Smooth muscle cell of the brain vasculature (primary cell): ENCODE measurements around the gene MAPK1.
"Not testable (repeated sequence)": the region's sequence is repeated elsewhere in the genome, so short reads cannot be mapped to it uniquely, and the experiment has no call there.

Experiments
- DNase-seq: peaks from one replicate; pipeline ENCODE4 v3.0.0-alpha.2; 2012; ENCODE audit warnings: low read depth, low spot score

Gene MAPK1

GRCh38 chr22:21758091-21758864 is 109.2 kb downstream of the MAPK1 start:
- DNase-seq = no peak

GRCh38 chr22:21755851-21756284 is 111.6 kb downstream of the MAPK1 start:
- no peak for DNase-seq

- DNase-seq = no peak
These were observed 112.9 kb downstream of the MAPK1 start for GRCh38 chr22:21754523-21754922.

GRCh38 chr22:21753374-21754111 is 113.9 kb downstream of the MAPK1 start:
- no peak for DNase-seq

- DNase-seq = no peak
These were observed 115.2 kb downstream of the MAPK1 start for GRCh38 chr22:21752276-21752675.

GRCh38 chr22:21745948-21746347 is 121.5 kb downstream of the MAPK1 start:
- no peak for DNase-seq

- not testable (repeated sequence) for DNase-seq
These were observed 122.5 kb downstream of the MAPK1 start for GRCh38 chr22:21744917-21745316.

GRCh38 chr22:21741790-21742189 is 125.7 kb downstream of the MAPK1 start:
- no peak for DNase-seq

- no peak for DNase-seq
These were observed 126.4 kb downstream of the MAPK1 start for GRCh38 chr22:21741059-21741458.

- DNase-seq = no peak
These were observed 127.5 kb downstream of the MAPK1 start for GRCh38 chr22:21739828-21740377.

GRCh38 chr22:21738966-21739365 is 128.5 kb downstream of the MAPK1 start:
- no peak for DNase-seq

GRCh38 chr22:21738081-21738480 is 129.4 kb downstream of the MAPK1 start:
- no peak for DNase-seq

GRCh38 chr22:21736948-21737347 is 130.5 kb downstream of the MAPK1 start:
- no peak for DNase-seq

GRCh38 chr22:21736084-21736642 is 131.3 kb downstream of the MAPK1 start:
- no peak for DNase-seq

- peak; percentile 88 for DNase-seq
These were observed 132.0 kb downstream of the MAPK1 start, which contains the start of gene YPEL1 for GRCh38 chr22:21735200-21736083. Gene YPEL1, minus strand, starts transcription at chr22:21735794. Its CDS starts 25,050 bp downstream, at chr22:21710744.

GRCh38 chr22:21734540-21735199 is 132.8 kb downstream of the MAPK1 start:
- DNase-seq = no peak

GRCh38 chr22:21731503-21731902 is 135.9 kb downstream of the MAPK1 start:
- no peak for DNase-seq

- DNase-seq = no peak
These were observed 136.7 kb downstream of the MAPK1 start for GRCh38 chr22:21730535-21731308.

GRCh38 chr22:21729184-21729583 is 138.3 kb downstream of the MAPK1 start:
- not testable (repeated sequence) for DNase-seq

- no peak for DNase-seq
These were observed 139.2 kb downstream of the MAPK1 start for GRCh38 chr22:21728270-21728669.
